Measurements from ENCODE around the gene WIPI1.

Gene WIPI1

DNA sequence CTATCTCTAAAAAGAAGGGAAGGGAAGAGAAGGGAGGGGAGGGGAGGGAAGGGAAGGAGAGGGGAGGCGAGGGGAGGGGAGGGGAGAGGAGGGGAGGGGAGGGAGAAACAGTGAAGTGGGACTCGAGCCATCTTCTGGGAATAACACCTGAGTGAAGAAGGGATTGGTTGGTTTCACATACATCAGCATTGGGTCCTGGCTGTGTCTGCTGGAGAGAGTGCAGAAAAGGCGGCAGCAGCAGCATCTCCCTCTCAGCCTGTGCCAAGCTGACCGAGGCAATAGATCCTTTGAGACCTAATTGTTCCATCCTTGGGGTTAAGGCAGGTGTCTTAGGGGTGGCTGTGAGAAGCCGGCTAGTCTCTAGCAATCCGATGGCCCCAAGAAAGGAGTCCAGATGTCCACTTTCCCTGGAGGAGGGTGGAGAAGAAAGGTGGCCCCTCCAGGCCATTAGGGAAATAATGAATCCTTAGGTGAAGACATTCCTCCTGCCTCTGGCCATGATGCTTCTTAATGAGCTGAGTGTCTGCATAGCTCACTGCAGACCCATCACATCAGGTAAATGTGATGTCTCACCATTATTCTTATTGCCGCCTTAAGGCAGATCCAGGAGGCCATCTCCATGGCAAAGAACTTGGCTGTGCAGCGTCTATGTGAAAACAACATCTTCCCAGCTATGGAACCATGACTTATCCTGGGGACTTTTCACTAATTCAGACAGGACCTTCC is 71.6 kb downstream of the WIPI1 start:
- DNase-seq (ENCODE audit: extremely low spot score): no peak
- TF ChIP-seq ZNF384 (IDR thresholded peaks at IDR 0.05) (no peak), SP1 (IDR thresholded peaks at IDR 0.05) (no peak), NFRKB (IDR thresholded peaks at IDR 0.05) (no peak), SUZ12 (IDR thresholded peaks at IDR 0.05) (no peak), FOXM1 (IDR thresholded peaks at IDR 0.05; ENCODE audit: borderline replicate concordance) (no peak), HDGF (IDR thresholded peaks at IDR 0.05; ENCODE audit: borderline replicate concordance) (no peak), BHLHE40 (IDR thresholded peaks at IDR 0.05; ENCODE audit: borderline replicate concordance) (no peak), FOXA1 (IDR thresholded peaks at IDR 0.05) (no peak), L3MBTL2 (conservative IDR thresholded peaks at IDR 0.05) (no peak), CTBP1 (IDR thresholded peaks at IDR 0.05; ENCODE audit: borderline replicate concordance) (no peak), LEF1 (IDR thresholded peaks at IDR 0.05; ENCODE audit: borderline replicate concordance) (no peak), ELF4 (IDR thresholded peaks at IDR 0.05) (no peak), ARNT (IDR thresholded peaks at IDR 0.05) (no peak), TARDBP (IDR thresholded peaks at IDR 0.05) (no peak), FOXK2 (IDR thresholded peaks at IDR 0.05) (no peak)
- TF ChIP-seq, protein P1, sequence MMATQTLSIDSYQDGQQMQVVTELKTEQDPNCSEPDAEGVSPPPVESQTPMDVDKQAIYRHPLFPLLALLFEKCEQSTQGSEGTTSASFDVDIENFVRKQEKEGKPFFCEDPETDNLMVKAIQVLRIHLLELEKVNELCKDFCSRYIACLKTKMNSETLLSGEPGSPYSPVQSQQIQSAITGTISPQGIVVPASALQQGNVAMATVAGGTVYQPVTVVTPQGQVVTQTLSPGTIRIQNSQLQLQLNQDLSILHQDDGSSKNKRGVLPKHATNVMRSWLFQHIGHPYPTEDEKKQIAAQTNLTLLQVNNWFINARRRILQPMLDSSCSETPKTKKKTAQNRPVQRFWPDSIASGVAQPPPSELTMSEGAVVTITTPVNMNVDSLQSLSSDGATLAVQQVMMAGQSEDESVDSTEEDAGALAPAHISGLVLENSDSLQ (IDR thresholded peaks at IDR 0.05): no peak
- POLR2A ChIA-PET: no interaction called here
- CTCF ChIA-PET: interaction anchor here (1.2 kb wide), 1 partner anchor 13 kb away, joined by 5 read pairs; no protein-coding TSS in a partner anchor

DNA sequence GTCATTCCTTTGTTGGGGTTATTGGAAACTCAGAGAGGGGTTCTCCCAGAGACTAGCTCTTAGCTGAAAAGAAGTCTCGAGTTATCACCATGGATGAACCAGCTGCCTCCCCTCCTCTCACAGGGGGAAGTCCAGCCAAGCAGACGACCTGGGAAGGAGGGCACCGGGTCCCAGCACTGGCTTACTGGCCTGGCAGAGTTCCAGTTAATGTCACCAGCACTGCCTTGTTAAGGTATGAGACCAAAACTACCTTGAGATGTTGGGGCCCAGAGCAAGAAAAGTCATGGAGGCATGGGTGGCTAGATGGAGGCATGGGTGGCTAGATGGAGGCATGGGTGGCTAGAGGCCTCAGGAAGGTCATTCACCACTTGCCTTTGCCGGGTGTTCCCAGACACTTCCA is 72.4 kb downstream of the WIPI1 start:
- POLR2A ChIA-PET: no interaction called here
- TF ChIP-seq BHLHE40 (IDR thresholded peaks at IDR 0.05; ENCODE audit: borderline replicate concordance) (no peak), TARDBP (IDR thresholded peaks at IDR 0.05) (no peak), FOXA1 (IDR thresholded peaks at IDR 0.05) (no peak), FOXM1 (IDR thresholded peaks at IDR 0.05; ENCODE audit: borderline replicate concordance) (no peak), SP1 (IDR thresholded peaks at IDR 0.05) (no peak), NFRKB (IDR thresholded peaks at IDR 0.05) (no peak)
- CTCF ChIA-PET: interaction anchor here (0.7 kb wide), 1 partner anchor 14 kb away, joined by 3 read pairs; no protein-coding TSS in a partner anchor
- DNase-seq (ENCODE audit: extremely low spot score): no peak

DNA sequence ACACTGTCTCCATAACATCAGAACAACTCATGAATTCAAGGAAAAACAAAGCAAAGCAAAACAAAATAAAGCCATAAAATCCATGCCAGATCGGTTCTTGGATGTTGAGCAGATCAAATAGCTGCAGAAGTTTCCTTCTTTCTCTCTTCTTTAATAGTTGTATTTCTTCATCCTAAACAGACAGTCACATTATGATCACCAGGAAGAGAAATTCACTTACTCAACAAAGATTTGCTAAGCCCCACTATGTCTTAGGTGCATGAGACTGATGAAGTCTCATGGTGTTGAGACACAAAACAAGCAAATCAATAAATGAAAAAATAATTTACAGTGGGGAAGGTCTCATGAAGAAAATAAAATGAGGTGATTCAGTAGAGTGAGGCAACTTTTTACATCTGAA is 72.8 kb downstream of the WIPI1 start:
- TF ChIP-seq SUZ12 (IDR thresholded peaks at IDR 0.05): no peak
- no peak for TF ChIP-seq ZNF384 (IDR thresholded peaks at IDR 0.05)
- no peak for TF ChIP-seq NFRKB (IDR thresholded peaks at IDR 0.05)
- TF ChIP-seq SP1 (IDR thresholded peaks at IDR 0.05): no peak
- TF ChIP-seq ELF4 (IDR thresholded peaks at IDR 0.05): no peak
- TF ChIP-seq LEF1 (IDR thresholded peaks at IDR 0.05; ENCODE audit: borderline replicate concordance): no peak
- TF ChIP-seq FOXM1 (IDR thresholded peaks at IDR 0.05; ENCODE audit: borderline replicate concordance): no peak
- no peak for TF ChIP-seq L3MBTL2 (conservative IDR thresholded peaks at IDR 0.05)
- no peak for TF ChIP-seq BHLHE40 (IDR thresholded peaks at IDR 0.05; ENCODE audit: borderline replicate concordance)
- no peak for TF ChIP-seq ARNT (IDR thresholded peaks at IDR 0.05)
- no peak for TF ChIP-seq HDGF (IDR thresholded peaks at IDR 0.05; ENCODE audit: borderline replicate concordance)
- no peak for TF ChIP-seq CTBP1 (IDR thresholded peaks at IDR 0.05; ENCODE audit: borderline replicate concordance)
- no peak for TF ChIP-seq FOXA1 (IDR thresholded peaks at IDR 0.05)
- TF ChIP-seq, protein P1 (IDR thresholded peaks at IDR 0.05): no peak
- TF ChIP-seq TARDBP (IDR thresholded peaks at IDR 0.05): no peak
- no peak for TF ChIP-seq FOXK2 (IDR thresholded peaks at IDR 0.05)
- ChIA-PET POLR2A (no interaction called here), CTCF (interaction anchor here (0.7 kb wide), 1 partner anchor 15 kb away, joined by 3 read pairs; no protein-coding TSS in a partner anchor)
- DNase-seq (ENCODE audit: extremely low spot score): no peak

DNA sequence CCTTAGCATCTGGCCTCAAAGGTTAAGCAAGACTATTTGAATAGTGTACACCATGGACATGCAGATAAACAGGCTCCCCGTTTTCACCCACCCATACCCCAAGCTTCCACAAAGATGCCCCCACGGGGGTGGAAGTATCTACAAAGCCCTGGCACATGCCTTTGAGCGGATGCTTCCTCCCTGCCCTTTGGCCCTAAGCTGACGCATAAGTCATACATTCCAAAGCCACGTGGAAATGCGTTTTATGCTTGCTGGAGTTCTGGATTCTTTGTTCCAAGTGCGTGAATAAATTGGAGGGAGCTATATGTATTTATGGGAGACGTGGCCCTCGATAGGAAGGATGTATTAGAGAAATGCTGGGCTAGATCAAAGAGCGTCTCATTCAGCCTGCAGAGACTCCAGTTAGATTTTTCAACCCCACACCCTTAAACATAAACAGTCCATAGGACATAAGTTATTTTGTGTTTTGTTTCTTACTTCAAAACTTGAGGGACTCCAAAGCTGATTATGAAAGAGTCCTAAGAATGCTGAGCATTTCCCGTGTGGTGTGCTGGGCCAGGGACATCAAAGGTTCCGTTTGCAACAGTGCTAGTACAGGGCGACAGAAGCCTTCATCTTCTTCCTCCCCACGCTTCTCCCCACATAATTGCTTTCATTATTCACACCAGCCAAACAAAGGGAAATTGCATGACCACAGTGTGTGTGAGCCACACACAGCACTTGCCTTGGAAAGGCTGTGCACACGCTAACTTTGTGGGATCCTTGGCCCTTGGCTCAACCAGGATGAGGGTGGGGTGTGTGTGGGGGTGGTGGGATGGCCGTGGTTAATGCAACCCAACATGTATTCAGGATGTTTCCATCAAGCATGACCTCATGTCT is 73.6 kb downstream of the WIPI1 start:
- DNase-seq (ENCODE audit: extremely low spot score): no peak
- no peak for TF ChIP-seq BHLHE40 (IDR thresholded peaks at IDR 0.05; ENCODE audit: borderline replicate concordance)
- TF ChIP-seq FOXK2 (IDR thresholded peaks at IDR 0.05): no peak
- no peak for TF ChIP-seq ZNF384 (IDR thresholded peaks at IDR 0.05)
- TF ChIP-seq HDGF (IDR thresholded peaks at IDR 0.05; ENCODE audit: borderline replicate concordance): no peak
- no peak for TF ChIP-seq L3MBTL2 (conservative IDR thresholded peaks at IDR 0.05)
- no peak for TF ChIP-seq CTBP1 (IDR thresholded peaks at IDR 0.05; ENCODE audit: borderline replicate concordance)
- CTCF ChIA-PET: no interaction called here
- POLR2A ChIA-PET: no interaction called here

DNA sequence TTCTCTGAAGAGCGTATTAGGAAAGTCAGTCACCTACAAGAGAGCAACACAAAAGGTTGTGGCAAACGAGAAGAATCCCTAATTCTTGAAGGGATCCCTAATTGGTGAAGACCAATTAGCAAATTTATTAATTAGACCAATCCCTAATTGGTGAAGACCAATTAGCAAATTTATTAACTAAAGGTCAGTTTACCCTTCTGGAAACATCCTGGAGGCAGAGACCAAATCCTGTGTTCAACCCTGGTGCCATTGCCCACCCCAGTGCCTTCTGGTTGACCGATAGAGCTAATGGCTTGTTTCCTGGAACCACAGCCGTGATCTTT is 74.2 kb downstream of the WIPI1 start:
- POLR2A ChIA-PET: no interaction called here
- TF ChIP-seq ZNF384 (IDR thresholded peaks at IDR 0.05): no peak
- no peak for TF ChIP-seq SUZ12 (IDR thresholded peaks at IDR 0.05)
- no peak for TF ChIP-seq FOXA1 (IDR thresholded peaks at IDR 0.05)
- TF ChIP-seq, protein P1 (IDR thresholded peaks at IDR 0.05): no peak
- TF ChIP-seq NFRKB (IDR thresholded peaks at IDR 0.05): no peak
- no peak for DNase-seq (ENCODE audit: extremely low spot score)
- CTCF ChIA-PET: interaction anchor here (0.7 kb wide), 1 partner anchor 54 kb away, joined by 3 read pairs; no protein-coding TSS in a partner anchor

DNA sequence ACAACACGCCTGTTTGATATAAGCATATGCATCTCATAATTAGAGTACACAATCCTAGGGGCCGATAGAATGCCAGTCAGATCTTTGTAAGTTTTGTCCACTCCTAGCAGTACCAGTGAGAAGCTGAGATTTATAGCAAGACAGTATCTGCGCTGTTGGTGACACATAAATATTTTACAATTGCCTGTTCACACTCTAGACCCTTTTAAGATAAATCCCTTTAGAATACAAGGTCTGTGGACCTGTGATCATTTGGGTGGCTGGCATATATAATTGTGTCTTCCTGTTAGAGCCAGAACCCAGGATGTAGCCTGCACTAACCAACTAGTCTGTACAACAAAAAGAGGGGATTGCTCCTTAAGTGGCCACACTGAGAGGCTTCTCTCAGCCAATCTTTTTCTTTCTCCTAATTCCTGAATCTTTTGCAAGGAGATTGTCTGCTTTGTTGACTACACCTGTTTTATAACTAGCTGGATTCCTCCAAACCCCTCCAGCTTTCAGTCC is 74.7 kb downstream of the WIPI1 start:
- CTCF ChIA-PET: interaction anchor here (0.7 kb wide), 1 partner anchor 54 kb away, joined by 3 read pairs; no protein-coding TSS in a partner anchor
- POLR2A ChIA-PET: no interaction called here
- no peak for TF ChIP-seq ZNF384 (IDR thresholded peaks at IDR 0.05)
- no peak for DNase-seq (ENCODE audit: extremely low spot score)

All from HEK293T (cell line).